Stomach (tissue), 9 donors: ENCODE data around the gene MLH3. TPM values are rescaled to one million over a fixed set of nuclear protein-coding genes. Genes with fewer than 3 reads are reported as not detected.

Source experiments
- DNase-seq, 2 donors: peaks; one replicate each; pipeline versions ENCODE4 v3.0.0 to v3.0.0-alpha.2; 2013 to 2019
- H3K27ac ChIP-seq, 5 donors: fragments of 200-600 bp in 4 of 5; sonication (generic) in 4 of 5; one replicate each; pipeline ENCODE4 v1.5.1; 2013 to 2019; ENCODE audit warnings: mild to moderate bottlenecking in 1 of 5, moderate library complexity in 1 of 5
- H3K27me3 ChIP-seq, 3 donors: fragments of 200-600 bp; sonication (generic); one replicate each; pipeline ENCODE4 v1.5.1; 2017 to 2019; ENCODE audit warnings: mixed run types in 1 of 3
- H3K36me3 ChIP-seq, 4 donors: fragments of 200-600 bp; sonication (generic); 1 replicate in 3 of 4; 2 replicates in 1 of 4; pipeline ENCODE4 v1.5.1; 2016 to 2019
- H3K4me1 ChIP-seq, 4 donors: fragments of 200-600 bp; sonication (generic); one replicate each; pipeline ENCODE4 v1.5.1; 2016 to 2019
- H3K4me3 ChIP-seq, 4 donors: fragments of 200-600 bp; sonication (generic) in 3 of 4; one replicate each; pipeline ENCODE4 v1.5.1; 2016 to 2019; ENCODE audit warnings: mild to moderate bottlenecking in 1 of 4
- H3K9me3 ChIP-seq, 4 donors: fragments of 200-600 bp; sonication (generic); one replicate each; pipeline ENCODE4 v1.5.1; 2016 to 2019
- EP300 ChIP-seq: sonication (generic); formaldehyde crosslinking; IDR thresholded peaks from one replicate; pipeline ENCODE4 v1.6.1; 2017; ENCODE audit warnings: antibody characterized with exemption
- POLR2A ChIP-seq, 4 donors: fragments of 450-650 bp; IDR thresholded peaks; one replicate each; pipeline ENCODE4 v1.6.1; 2016; ENCODE audit warnings: antibody characterized with exemption in 4 of 4, control low read depth in 2 of 4, mild to moderate bottlenecking in 1 of 4, moderate library complexity in 1 of 4
- POLR2AphosphoS5 ChIP-seq, 3 donors: sonication (generic); formaldehyde crosslinking; IDR thresholded peaks; one replicate each; pipeline ENCODE4 v1.6.1; 2016; ENCODE audit warnings: antibody characterized with exemption in 3 of 3
- WGBS, 5 donors: extraction: QIAGEN DNeasy Blood & Tissue Kit in 3 of 5; methylation state at CpG; one replicate each; pipeline versions ENCODE4 v1.1.5 to v1.1.7; 2013 to 2018; 5-methylcytosine and 5-hydroxymethylcytosine counted together
- intact Hi-C: fragments of 100-400 bp; cut with DNase I; formaldehyde crosslinking; loops from one replicate; pipeline ENCODE4 v1.15.1; 2023; ENCODE audit warnings: low total_unique reads
- polyA plus RNA-seq, 3 donors: library from polyadenylated mRNA; stranded (reverse); fragments of 200-250 nt; gene quantifications; one replicate each; pipeline ENCODE4 v1.2.3, GENCODE V29; 2013
- total RNA-seq, 5 donors: library from RNA; depleted of rRNA; stranded (reverse); fragments of >200 nt; gene quantifications; one replicate each; pipeline versions ENCODE4 v1.1.0 to v1.2.3, GENCODE V29; 2014 to 2016
- TF ChIP-seq, protein P1 (sequence below), 7 experiments: fragments of 450-650 bp in 4 of 7; fragments of 200-600 bp in 3 of 7; sonication (generic) in 3 of 7; IDR thresholded peaks; one replicate each; pipeline ENCODE4 v1.5.1; 2016 to 2019; ENCODE audit warnings: antibody characterized with exemption in 7 of 7, control low read depth in 2 of 7, mild to moderate bottlenecking in 1 of 7
- donor health status: healthy with polysubstance abuse.
- donor health status: Bipolar disorder and iron deficiency.
- donor health status: healthy.

Gene MLH3
- total and polyA plus RNA-seq, 8 donors: 7.2 to 53.2 (median 18.4) TPM

DNA sequence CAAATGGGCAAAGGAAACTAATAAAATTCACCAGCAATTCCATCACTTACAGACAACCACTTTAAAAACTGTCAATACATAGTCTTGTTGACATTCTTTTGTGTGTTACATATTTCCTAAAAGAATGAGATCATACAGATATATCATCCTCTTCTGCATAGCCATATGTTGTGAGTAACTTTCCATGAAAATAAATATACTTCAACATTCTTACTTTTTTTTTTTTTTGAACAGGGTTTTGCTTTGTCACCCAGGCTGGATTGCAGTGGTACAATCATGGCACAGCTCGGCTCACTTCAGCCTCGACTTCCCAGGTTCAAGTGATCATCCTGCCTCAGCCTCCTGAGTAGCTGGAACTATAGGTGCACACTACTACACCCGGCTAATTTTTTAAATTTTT, 39.1 kb upstream of the MLH3 start:
- intact Hi-C loops: no loop called here
- WGBS, 5 donors: 91 to 100% (median 96%) methylated on average over 3 of the region's 3 CpGs
- DNase-seq: no peak
- no peak overlapping the region for H3K27ac ChIP-seq
- H3K4me1 ChIP-seq: no peaks in the 10 kb centered on the region
- TF ChIP-seq POLR2AphosphoS5 (IDR thresholded peaks at IDR 0.05) (no peak), EP300 (no peak), POLR2A (IDR thresholded peaks at IDR 0.05) (no peak)
- TF ChIP-seq, protein P1, sequence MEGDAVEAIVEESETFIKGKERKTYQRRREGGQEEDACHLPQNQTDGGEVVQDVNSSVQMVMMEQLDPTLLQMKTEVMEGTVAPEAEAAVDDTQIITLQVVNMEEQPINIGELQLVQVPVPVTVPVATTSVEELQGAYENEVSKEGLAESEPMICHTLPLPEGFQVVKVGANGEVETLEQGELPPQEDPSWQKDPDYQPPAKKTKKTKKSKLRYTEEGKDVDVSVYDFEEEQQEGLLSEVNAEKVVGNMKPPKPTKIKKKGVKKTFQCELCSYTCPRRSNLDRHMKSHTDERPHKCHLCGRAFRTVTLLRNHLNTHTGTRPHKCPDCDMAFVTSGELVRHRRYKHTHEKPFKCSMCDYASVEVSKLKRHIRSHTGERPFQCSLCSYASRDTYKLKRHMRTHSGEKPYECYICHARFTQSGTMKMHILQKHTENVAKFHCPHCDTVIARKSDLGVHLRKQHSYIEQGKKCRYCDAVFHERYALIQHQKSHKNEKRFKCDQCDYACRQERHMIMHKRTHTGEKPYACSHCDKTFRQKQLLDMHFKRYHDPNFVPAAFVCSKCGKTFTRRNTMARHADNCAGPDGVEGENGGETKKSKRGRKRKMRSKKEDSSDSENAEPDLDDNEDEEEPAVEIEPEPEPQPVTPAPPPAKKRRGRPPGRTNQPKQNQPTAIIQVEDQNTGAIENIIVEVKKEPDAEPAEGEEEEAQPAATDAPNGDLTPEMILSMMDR (IDR thresholded peaks at IDR 0.05): no peak
- H3K4me3 ChIP-seq: no peak overlapping the region
- no peaks in the 10 kb centered on the region for H3K9me3 ChIP-seq
- peaks cover 46 to 100% (median 100%) of the 10 kb centered on the region in 4 donors for H3K36me3 ChIP-seq
- no peaks in the 10 kb centered on the region for H3K27me3 ChIP-seq

DNA sequence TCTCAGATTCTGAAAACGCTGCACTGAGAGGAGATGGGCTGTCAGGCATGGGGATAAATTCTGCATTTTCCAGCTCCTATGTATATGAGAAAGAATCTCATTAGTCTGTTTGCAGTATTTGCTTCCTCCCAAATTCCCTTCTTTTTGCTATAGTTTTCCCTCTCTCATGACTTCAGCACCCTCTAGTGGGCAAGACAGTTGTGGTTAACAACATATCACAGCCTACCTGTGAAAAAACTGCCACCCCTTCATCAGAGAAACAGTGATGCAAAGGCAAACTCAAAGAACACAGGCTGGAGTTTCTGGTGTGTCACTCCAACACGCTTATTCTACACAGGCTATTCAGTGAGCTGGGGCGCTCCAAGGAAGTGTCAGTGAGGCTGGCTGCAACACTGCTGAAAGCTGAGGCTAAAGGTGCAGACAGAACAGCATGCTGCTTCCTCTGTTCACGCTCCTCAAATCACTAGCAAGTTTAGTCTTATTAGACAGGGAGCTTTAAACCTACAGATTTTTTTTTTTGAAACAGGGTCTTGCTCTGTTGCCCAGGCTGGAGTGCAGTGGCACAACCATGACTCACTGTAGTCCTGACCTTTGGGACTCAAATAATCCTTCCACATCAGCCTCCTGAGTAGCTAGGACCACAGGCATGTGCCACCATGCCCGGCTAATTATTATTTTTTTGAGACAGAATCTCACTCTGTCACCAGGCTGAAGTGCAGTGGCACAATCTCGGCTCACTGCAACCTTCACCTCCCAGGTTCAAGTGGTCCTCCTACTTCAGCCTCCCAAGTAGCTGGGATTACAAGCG, 37.5 kb upstream of the MLH3 start:
- no peak overlapping the region for H3K27ac ChIP-seq
- peak; percentile 37 to 86 for DNase-seq
- intact Hi-C loops: loop anchor here (10.0 kb wide), 1 partner anchor 174 kb away; no protein-coding TSS in a partner anchor
- 66 to 76% (median 71%) methylated on average over 7 of the region's 7 CpGs for WGBS, 5 donors
- no peak for TF ChIP-seq POLR2AphosphoS5 (IDR thresholded peaks at IDR 0.05)
- TF ChIP-seq, protein P1 (IDR thresholded peaks at IDR 0.05): peak in 5 of 7 experiments; percentile 32 to 79 (median 68)
- peaks cover 45 to 100% (median 100%) of the 10 kb centered on the region in 4 donors for H3K36me3 ChIP-seq
- no peaks in the 10 kb centered on the region for H3K9me3 ChIP-seq
- H3K4me1 ChIP-seq: no peaks in the 10 kb centered on the region
- H3K27me3 ChIP-seq: no peaks in the 10 kb centered on the region
- H3K4me3 ChIP-seq: no peak overlapping the region

DNA sequence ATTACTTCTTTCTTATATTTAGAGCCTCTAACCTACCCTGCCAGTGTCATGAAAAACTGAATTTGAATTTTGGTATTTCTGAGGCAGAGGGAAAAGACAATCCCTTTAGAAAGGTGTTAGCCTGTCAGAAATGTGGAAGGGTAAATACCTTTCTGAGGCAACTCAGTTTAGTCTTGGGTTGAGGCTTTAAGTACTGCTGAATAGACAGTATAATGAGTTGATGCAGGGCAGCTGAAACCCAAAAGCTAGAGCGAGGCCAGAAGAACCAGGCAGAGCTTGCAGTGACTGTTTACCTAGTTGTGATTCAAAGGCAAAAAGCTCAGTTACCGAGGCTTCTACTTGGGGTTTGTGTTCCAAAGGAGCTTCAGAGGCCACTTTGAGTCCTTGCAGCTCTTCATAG, 36.9 kb upstream of the MLH3 start:
- Histone ChIP-seq H3K27ac (no peak overlapping the region), H3K4me1 (no peaks in the 10 kb centered on the region), H3K27me3 (no peaks in the 10 kb centered on the region), H3K4me3 (no peak overlapping the region), H3K9me3 (no peaks in the 10 kb centered on the region), H3K36me3 (peaks cover 46 to 100% (median 100%) of the 10 kb centered on the region in 4 donors)
- intact Hi-C loops: loop anchor here (10.0 kb wide), 1 partner anchor 173 kb away; no protein-coding TSS in a partner anchor
- 61 to 85% (median 78%) methylated on average over 2 of the region's 2 CpGs for whole genome bisulfite sequencing, 5 donors
- TF ChIP-seq POLR2A (IDR thresholded peaks at IDR 0.05): no peak
- no peak for TF ChIP-seq EP300
- TF ChIP-seq, protein P1 (IDR thresholded peaks at IDR 0.05): no peak
- TF ChIP-seq POLR2AphosphoS5 (IDR thresholded peaks at IDR 0.05): no peak
- no peak for DNase-seq

DNA sequence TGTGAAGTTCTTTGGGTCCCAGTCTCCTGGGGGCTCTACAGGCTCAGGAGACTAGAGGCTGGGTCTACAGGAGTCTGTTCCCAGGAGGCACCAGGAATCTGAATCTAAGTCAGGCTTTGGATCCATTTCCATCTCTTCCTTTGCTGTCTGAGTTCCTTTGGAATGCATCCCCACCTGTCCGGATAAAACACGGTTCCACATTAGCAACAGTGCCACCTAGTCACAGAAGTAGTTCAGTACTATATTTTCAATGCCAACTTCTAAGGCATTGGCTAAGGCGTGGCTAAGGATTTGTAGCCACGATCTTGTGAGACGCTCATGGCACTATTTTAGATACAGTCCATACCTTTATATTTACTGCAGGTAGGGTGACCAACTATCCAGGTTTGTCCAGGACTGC, 33.2 kb upstream of the MLH3 start:
- Histone ChIP-seq H3K27me3 (no peaks in the 10 kb centered on the region), H3K27ac (no peak overlapping the region), H3K4me3 (no peak overlapping the region), H3K4me1 (peaks cover 0 to 14% (median 8%) of the 10 kb centered on the region in 4 donors), H3K36me3 (peaks cover 39 to 80% (median 76%) of the 10 kb centered on the region in 4 donors), H3K9me3 (no peaks in the 10 kb centered on the region)
- DNase-seq: peak in 1 of 2 donors; percentile 37
- no peak for TF ChIP-seq EP300
- TF ChIP-seq, protein P1 (IDR thresholded peaks at IDR 0.05): peak in 1 of 7 experiments; percentile 12
- no peak for TF ChIP-seq POLR2AphosphoS5 (IDR thresholded peaks at IDR 0.05)
- no peak for TF ChIP-seq POLR2A (IDR thresholded peaks at IDR 0.05)
- intact Hi-C loops: loop anchor here (10.0 kb wide), 1 partner anchor 170 kb away; no protein-coding TSS in a partner anchor
- 35 to 54% (median 38%) methylated on average over 5 of the region's 5 CpGs for WGBS, 5 donors
